CD14-positive monocyte (primary cell): Measurements from ENCODE around the gene COL27A1. TPM values are rescaled to one million over a fixed set of nuclear protein-coding genes. Genes with fewer than 3 reads are reported as not detected.

Experiments used
- DNase-seq, 3 donors: peaks; one replicate each; pipeline ENCODE4 v3.0.0-alpha.2; 2011 to 2022
- H2AFZ ChIP-seq: 2 replicates; pipeline ENCODE4 v1.6.0; 2012; ENCODE audit warnings: mild to moderate bottlenecking, low read depth, low read length, inconsistent platforms; ENCODE audit not compliant: insufficient read depth, poor library complexity, severe bottlenecking
- H3K27ac ChIP-seq, 2 donors: 1 replicate in 1 of 2; 2 replicates in 1 of 2; pipeline ENCODE4 v1.5.1; 2012 to 2013; ENCODE audit warnings: low read length in 2 of 2, control low read depth in 1 of 2, inconsistent platforms in 1 of 2, low read depth in 1 of 2, mild to moderate bottlenecking in 1 of 2
- H3K27me3 ChIP-seq, 2 donors: one replicate each; pipeline versions ENCODE4 v1.6.0 to v1.6.1; 2011 to 2013; ENCODE audit warnings: low read length in 2 of 2; ENCODE audit not compliant: control insufficient read depth in 2 of 2, insufficient read depth in 2 of 2
- H3K36me3 ChIP-seq, 2 donors: replicated peaks in 1 of 2; 1 replicate in 1 of 2; 2 replicates in 1 of 2; pipeline versions ENCODE4 v1.5.1 to v1.6.1; 2012 to 2013; ENCODE audit warnings: low read length in 2 of 2, control low read depth in 1 of 2, inconsistent platforms in 1 of 2, mild to moderate bottlenecking in 1 of 2; ENCODE audit not compliant: insufficient read depth in 2 of 2, control insufficient read depth in 1 of 2
- H3K4me1 ChIP-seq, 2 donors: 1 replicate in 1 of 2; 2 replicates in 1 of 2; pipeline versions ENCODE4 v1.5.1 to v1.6.1; 2012 to 2013; ENCODE audit warnings: low read length in 2 of 2, control low read depth in 1 of 2, inconsistent platforms in 1 of 2, mild to moderate bottlenecking in 1 of 2, moderate library complexity in 1 of 2; ENCODE audit not compliant: insufficient read depth in 2 of 2, control insufficient read depth in 1 of 2
- H3K4me2 ChIP-seq: replicated peaks from 2 replicates; pipeline ENCODE3; 2012; ENCODE audit warnings: low read length, moderate library complexity, mild to moderate bottlenecking; ENCODE audit not compliant: poor library complexity, severe bottlenecking; ENCODE audit errors: extremely low read depth
- H3K4me3 ChIP-seq, 3 experiments: fragments of 200-600 bp in 1 of 3; sonication (generic) in 1 of 3; replicated peaks in 1 of 3; 1 replicate in 2 of 3; 2 replicates in 1 of 3; pipeline ENCODE4 v1.5.1; 2011 to 2013; ENCODE audit warnings: low read length in 3 of 3, mild to moderate bottlenecking in 3 of 3, control low read depth in 2 of 3, low read depth in 2 of 3, inconsistent platforms in 1 of 3, moderate library complexity in 1 of 3
- H3K79me2 ChIP-seq: 2 replicates; pipeline ENCODE4 v1.6.0; 2012; ENCODE audit warnings: mild to moderate bottlenecking, control low read depth, inconsistent platforms, low read length, moderate library complexity; ENCODE audit not compliant: insufficient read depth
- H3K9ac ChIP-seq: 2 replicates; pipeline ENCODE4 v1.6.0; 2017; ENCODE audit warnings: low read length, mild to moderate bottlenecking; ENCODE audit not compliant: insufficient read depth, poor library complexity, severe bottlenecking
- H3K9me3 ChIP-seq, 2 donors: replicated peaks in 1 of 2; 1 replicate in 1 of 2; 2 replicates in 1 of 2; pipeline versions ENCODE4 v1.5.1 to v1.6.1; 2012 to 2013; ENCODE audit warnings: low read length in 2 of 2, control low read depth in 1 of 2; ENCODE audit not compliant: control insufficient read depth in 1 of 2, insufficient read depth in 1 of 2
- H4K20me1 ChIP-seq: 2 replicates; pipeline ENCODE4 v1.6.0; 2012; ENCODE audit warnings: mild to moderate bottlenecking, low read length, control low read depth, moderate library complexity; ENCODE audit not compliant: insufficient read depth
- H3K27ac Mint-ChIP-seq, 7 donors: one replicate each; pipeline ENCODE4 v1.8.0; 2020; ENCODE audit warnings: mild to moderate bottlenecking in 7 of 7, mixed read lengths in 7 of 7, moderate library complexity in 6 of 7, inconsistent platforms in 2 of 7
- H3K27me3 Mint-ChIP-seq, 3 donors: one replicate each; pipeline ENCODE4 v1.8.0; 2021 to 2022; ENCODE audit warnings: low read depth in 3 of 3, mild to moderate bottlenecking in 3 of 3, mixed read lengths in 3 of 3, moderate library complexity in 3 of 3, inconsistent platforms in 1 of 3
- H3K36me3 Mint-ChIP-seq, 2 donors: one replicate each; pipeline ENCODE4 v1.8.0; 2020; ENCODE audit warnings: mixed read lengths in 2 of 2, inconsistent platforms in 1 of 2, mild to moderate bottlenecking in 1 of 2
- H3K4me1 Mint-ChIP-seq: one replicate; pipeline ENCODE4 v1.8.0; 2020; ENCODE audit warnings: mild to moderate bottlenecking, mixed read lengths
- H3K4me3 Mint-ChIP-seq, 2 donors: one replicate each; pipeline ENCODE4 v1.8.0; 2020; ENCODE audit warnings: mild to moderate bottlenecking in 2 of 2, mixed read lengths in 2 of 2, moderate library complexity in 1 of 2
- H3K9me3 Mint-ChIP-seq, 7 donors: one replicate each; pipeline ENCODE4 v1.8.0; 2020 to 2022; ENCODE audit warnings: mixed read lengths in 7 of 7, mild to moderate bottlenecking in 6 of 7, moderate library complexity in 6 of 7, inconsistent platforms in 2 of 7
- CTCF ChIP-seq: fragments of 200-600 bp; IDR thresholded peaks from one replicate; pipeline ENCODE4 v1.8.0; 2022; ENCODE audit warnings: antibody characterized with exemption, mild to moderate bottlenecking
- WGBS: methylation state at CpG from one replicate; pipeline ENCODE4 v1.1.5; 2013; ENCODE audit warnings: missing lambda C conversion rate; ENCODE audit not compliant: insufficient coverage; 5-methylcytosine and 5-hydroxymethylcytosine counted together
- intact Hi-C, 2 donors: fragments of 100-400 bp; cut with micrococcal nuclease; formaldehyde crosslinking; loops; one replicate each; pipeline versions ENCODE4 v1.15.0 to v1.15.1; 2023
- polyA plus RNA-seq, 3 donors: library from polyadenylated mRNA; depleted of rRNA in 1 of 3; unstranded in 2 of 3; stranded (reverse) in 1 of 3; fragments of 300-500 nt in 2 of 3; fragments of >200 nt in 1 of 3; fragmentation: Illumina TruSeq in 2 of 3; gene quantifications; 1 replicate in 2 of 3; 2 replicates in 1 of 3; pipeline ENCODE4 v1.2.3, GENCODE V29; 2012 to 2021

Gene COL27A1
- polyA plus RNA-seq, 3 donors, result 0.03 TPM; not detected in 2

- intact Hi-C loops, result no loop called here
- Mint-ChIP-seq H3K27ac (no peak overlapping the region), H3K27me3 (peaks cover 1 to 4% (median 1%) of the 10 kb centered on the region in 3 donors), H3K9me3 (peaks cover 0 to 2% (median 0%) of the 10 kb centered on the region in 7 donors), H3K36me3 (no peaks in the 10 kb centered on the region), H3K4me1 (no peaks in the 10 kb centered on the region), H3K4me3 (no peak overlapping the region)
- H3K4me3 ChIP-seq, result no peak overlapping the region
- H2AFZ ChIP-seq, result no peak overlapping the region
- no peak overlapping the region for H3K9ac ChIP-seq
- H3K9me3 ChIP-seq, result no peaks in the 10 kb centered on the region
- H3K4me1 ChIP-seq, result no peaks in the 10 kb centered on the region
- H3K4me2 ChIP-seq, result no peak overlapping the region
- no peak for TF ChIP-seq CTCF
- no peaks in the 10 kb centered on the region for H4K20me1 ChIP-seq
- no peaks in the 10 kb centered on the region for H3K79me2 ChIP-seq
- H3K36me3 ChIP-seq, result no peaks in the 10 kb centered on the region
- 96% methylated on average over 19 of the region's 21 CpGs for WGBS
- no peak overlapping the region for H3K27ac ChIP-seq
- H3K27me3 ChIP-seq, result no peaks in the 10 kb centered on the region
- DNase-seq, result no peak
Measured at GRCh38 chr9:114249424-114250234, 94.3 kb downstream of the COL27A1 start.

- intact Hi-C loops, result no loop called here
- no peak for DNase-seq
- peaks cover 0 to 4% (median 0%) of the 10 kb centered on the region in 7 donors for H3K9me3 Mint-ChIP-seq
Measured at GRCh38 chr9:114250235-114250568, 94.9 kb downstream of the COL27A1 start.

More at GRCh38 chr9:114250235-114250568, 94.9 kb downstream of the COL27A1 start:
- H3K4me1 ChIP-seq, result no peaks in the 10 kb centered on the region
- TF ChIP-seq CTCF, result no peak
- no peaks in the 10 kb centered on the region for H4K20me1 ChIP-seq
- H3K27me3 ChIP-seq, result no peaks in the 10 kb centered on the region
- no peak overlapping the region for H3K27ac ChIP-seq
- Mint-ChIP-seq H3K36me3 (no peaks in the 10 kb centered on the region), H3K4me1 (no peaks in the 10 kb centered on the region), H3K27ac (no peak overlapping the region), H3K4me3 (no peak overlapping the region), H3K27me3 (peaks cover 1 to 2% (median 1%) of the 10 kb centered on the region in 3 donors)
- no peak overlapping the region for H3K4me2 ChIP-seq
- H3K79me2 ChIP-seq, result no peaks in the 10 kb centered on the region
- H3K4me3 ChIP-seq, result no peak overlapping the region
- no peak overlapping the region for H2AFZ ChIP-seq
- no peaks in the 10 kb centered on the region for H3K9me3 ChIP-seq
- no peaks in the 10 kb centered on the region for H3K36me3 ChIP-seq
- WGBS, result 91% methylated on average over 11 of the region's 13 CpGs
- no peak overlapping the region for H3K9ac ChIP-seq
